Left ventricle myocardium inferior (tissue), 1 donor: Measurements from ENCODE around the gene GRID1. TPM values are rescaled to one million over a fixed set of nuclear protein-coding genes. Genes with fewer than 3 reads are reported as not detected.

ENCODE experiments used
- DNase-seq: peaks from one replicate; pipeline ENCODE4 v3.0.0-alpha.2; 2020
- H3K27ac ChIP-seq: fragments of 200-600 bp; replicated peaks from 2 replicates; pipeline ENCODE4 v1.8.0; 2021
- H3K27me3 ChIP-seq: fragments of 200-600 bp; 2 replicates; pipeline ENCODE4 v1.8.0; 2021; ENCODE audit warnings: low read depth
- H3K36me3 ChIP-seq: fragments of 200-600 bp; 2 replicates; pipeline ENCODE4 v1.8.0; 2021
- H3K4me1 ChIP-seq: fragments of 200-600 bp; 2 replicates; pipeline ENCODE4 v1.8.0; 2021
- H3K4me3 ChIP-seq: fragments of 200-600 bp; 2 replicates; pipeline ENCODE4 v1.8.0; 2021; ENCODE audit warnings: mild to moderate bottlenecking, moderate library complexity
- H3K9me3 ChIP-seq: fragments of 200-600 bp; replicated peaks from 2 replicates; pipeline ENCODE4 v1.8.0; 2021
- CTCF ChIP-seq: fragments of 200-600 bp; IDR thresholded peaks from 2 replicates; pipeline ENCODE4 v1.8.0; 2021; ENCODE audit warnings: antibody characterized with exemption, mild to moderate bottlenecking, borderline replicate concordance
- intact Hi-C: fragments of 100-400 bp; cut with micrococcal nuclease; formaldehyde crosslinking; loops from one replicate; pipeline ENCODE4 v1.11.0; 2022
- total RNA-seq: library from RNA; stranded (reverse); fragmentation: NEBNext Ultra II Directional; extraction: Animal tissue kit (Norgen Biotek cat#: 25700); gene quantifications from one replicate; pipeline ENCODE4 v1.2.1, GENCODE V29; 2021
- donor health status: DM: no; HTN: yes; CAD: no; lungs with severe emphysema.

GRID1 gene
- total RNA-seq, 1 donor from 2014 or later, result 1.6 TPM

GRCh38 chr10:86218160-86218559 lies 148.4 kb downstream of the GRID1 start:
- DNase-seq, result no peak

GRCh38 chr10:86217371-86218080 lies 149.1 kb downstream of the GRID1 start:
- intact Hi-C loops, result no loop called here
- Histone ChIP-seq H3K4me3 (no peak overlapping the region), H3K36me3 (no peaks in the 10 kb centered on the region), H3K27ac (no peak overlapping the region), H3K4me1 (no peaks in the 10 kb centered on the region), H3K9me3 (no peaks in the 10 kb centered on the region), H3K27me3 (peaks cover 12% of the 10 kb centered on the region)
- no peak for DNase-seq
- no peak for TF ChIP-seq CTCF

More at GRCh38 chr10:86218160-86218559, 148.4 kb downstream of the GRID1 start:
- H3K4me1 ChIP-seq, result no peaks in the 10 kb centered on the region
- peaks cover 19% of the 10 kb centered on the region for H3K27me3 ChIP-seq
- no peak overlapping the region for H3K27ac ChIP-seq
- no peaks in the 10 kb centered on the region for H3K36me3 ChIP-seq
- H3K9me3 ChIP-seq, result no peaks in the 10 kb centered on the region
- TF ChIP-seq CTCF, result no peak
- no peak overlapping the region for H3K4me3 ChIP-seq
- intact Hi-C loops, result no loop called here

GRCh38 chr10:86216886-86217285 lies 149.7 kb downstream of the GRID1 start:
- H3K4me1 ChIP-seq, result no peaks in the 10 kb centered on the region
- H3K4me3 ChIP-seq, result no peak overlapping the region
- DNase-seq, result no peak
- no peak overlapping the region for H3K27ac ChIP-seq
- no peaks in the 10 kb centered on the region for H3K9me3 ChIP-seq
- peaks cover 11% of the 10 kb centered on the region for H3K27me3 ChIP-seq
- TF ChIP-seq CTCF, result no peak
- H3K36me3 ChIP-seq, result no peaks in the 10 kb centered on the region
- intact Hi-C loops, result no loop called here

GRCh38 chr10:86215712-86216111 lies 150.9 kb downstream of the GRID1 start:
- Histone ChIP-seq H3K36me3 (no peaks in the 10 kb centered on the region), H3K27ac (no peak overlapping the region), H3K4me3 (no peak overlapping the region), H3K27me3 (peaks cover 11% of the 10 kb centered on the region), H3K4me1 (no peaks in the 10 kb centered on the region), H3K9me3 (no peaks in the 10 kb centered on the region)
- no peak for TF ChIP-seq CTCF
- intact Hi-C loops, result no loop called here
- no peak for DNase-seq

GRCh38 chr10:86215046-86215445 lies 151.5 kb downstream of the GRID1 start:
- no peaks in the 10 kb centered on the region for H3K9me3 ChIP-seq
- no peak for DNase-seq
- H3K4me3 ChIP-seq, result no peak overlapping the region
- no peaks in the 10 kb centered on the region for H3K4me1 ChIP-seq
- intact Hi-C loops, result no loop called here
- H3K27ac ChIP-seq, result no peak overlapping the region
- no peak for TF ChIP-seq CTCF
- no peaks in the 10 kb centered on the region for H3K36me3 ChIP-seq
- peaks cover 11% of the 10 kb centered on the region for H3K27me3 ChIP-seq
